Measurements from ENCODE around the gene TIGIT.

GRCh38 chr3:114260152-114260551 lies 33.7 kb upstream of the TIGIT start:
- no peak for TF ChIP-seq CTCF (IDR thresholded peaks at IDR 0.05)
- TF ChIP-seq EZH2 (IDR thresholded peaks at IDR 0.05; ENCODE audit: borderline replicate concordance, insufficient read depth, low read depth, low read length, poor library complexity, severe bottlenecking): no peak
